Hepatocyte (in vitro differentiated cells): ENCODE measurements around the gene TNRC6A.

Experiments used
- CTCF ChIP-seq: fragments of 200-600 bp; sonication (generic); IDR thresholded peaks from 2 replicates; pipeline ENCODE4 v1.5.1; 2016; ENCODE audit warnings: antibody characterized with exemption, mild to moderate bottlenecking; ENCODE audit not compliant: poor library complexity
- EZH2 ChIP-seq: fragments of 200-600 bp; sonication (generic); IDR thresholded peaks from 2 replicates; pipeline ENCODE4 v1.6.1; 2016; ENCODE audit warnings: antibody characterized with exemption, mild to moderate bottlenecking, borderline replicate concordance
- EZH2phosphoT487 ChIP-seq: fragments of 200-600 bp; sonication (generic); IDR thresholded peaks from one replicate; pipeline ENCODE4 v1.6.1; 2018; ENCODE audit warnings: antibody characterized with exemption, mild to moderate bottlenecking, low read depth, moderate library complexity; ENCODE audit not compliant: unreplicated experiment, severe bottlenecking

- TF ChIP-seq CTCF (peak; percentile 6), EZH2 (no peak), EZH2phosphoT487 (no peak)
Observed at GRCh38 chr16:24700549-24701392, 28.7 kb upstream of the TNRC6A start.
